ENCODE results near the gene ADCY2.

Gene ADCY2

DNA sequence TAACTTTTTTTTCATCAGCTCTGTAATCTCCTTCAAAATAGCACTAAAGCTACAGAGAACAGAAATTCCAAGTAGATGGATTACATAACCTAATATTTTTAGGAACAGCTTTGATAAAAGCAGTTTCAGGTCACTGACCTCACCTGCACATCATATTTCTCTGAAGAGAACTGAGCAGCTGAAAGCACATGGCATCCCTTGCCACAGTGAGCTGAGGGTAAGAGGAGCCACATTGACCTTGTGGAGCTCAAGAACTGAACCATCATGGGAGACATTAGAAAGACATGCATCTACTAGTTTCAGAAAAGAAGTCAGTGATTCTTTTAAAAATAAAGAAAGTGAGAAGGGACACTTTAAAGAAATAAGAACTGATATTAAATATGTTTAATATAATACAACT lies 232.3 kb downstream of the ADCY2 start:
- DNase-seq: no peak
- Mint-ChIP-seq H3K27me3 (ENCODE audit: low read depth, poor library complexity) (no peaks in the 10 kb centered on the region), H3K36me3 (ENCODE audit: low read depth) (peaks cover 93% of the 10 kb centered on the region), H3K27ac (no peak overlapping the region), H3K4me3 (no peak overlapping the region), H3K9me3 (peaks cover 17% of the 10 kb centered on the region), H3K4me1 (peaks cover 10% of the 10 kb centered on the region)
- TF ChIP-seq, protein P1, sequence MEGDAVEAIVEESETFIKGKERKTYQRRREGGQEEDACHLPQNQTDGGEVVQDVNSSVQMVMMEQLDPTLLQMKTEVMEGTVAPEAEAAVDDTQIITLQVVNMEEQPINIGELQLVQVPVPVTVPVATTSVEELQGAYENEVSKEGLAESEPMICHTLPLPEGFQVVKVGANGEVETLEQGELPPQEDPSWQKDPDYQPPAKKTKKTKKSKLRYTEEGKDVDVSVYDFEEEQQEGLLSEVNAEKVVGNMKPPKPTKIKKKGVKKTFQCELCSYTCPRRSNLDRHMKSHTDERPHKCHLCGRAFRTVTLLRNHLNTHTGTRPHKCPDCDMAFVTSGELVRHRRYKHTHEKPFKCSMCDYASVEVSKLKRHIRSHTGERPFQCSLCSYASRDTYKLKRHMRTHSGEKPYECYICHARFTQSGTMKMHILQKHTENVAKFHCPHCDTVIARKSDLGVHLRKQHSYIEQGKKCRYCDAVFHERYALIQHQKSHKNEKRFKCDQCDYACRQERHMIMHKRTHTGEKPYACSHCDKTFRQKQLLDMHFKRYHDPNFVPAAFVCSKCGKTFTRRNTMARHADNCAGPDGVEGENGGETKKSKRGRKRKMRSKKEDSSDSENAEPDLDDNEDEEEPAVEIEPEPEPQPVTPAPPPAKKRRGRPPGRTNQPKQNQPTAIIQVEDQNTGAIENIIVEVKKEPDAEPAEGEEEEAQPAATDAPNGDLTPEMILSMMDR (IDR thresholded peaks at IDR 0.05): no peak

- no peak for DNase-seq
- Mint-ChIP-seq H3K4me3 (no peak overlapping the region), H3K9me3 (peaks cover 17% of the 10 kb centered on the region), H3K27me3 (ENCODE audit: low read depth, poor library complexity) (no peaks in the 10 kb centered on the region), H3K36me3 (ENCODE audit: low read depth) (peaks cover 88% of the 10 kb centered on the region), H3K27ac (no peak overlapping the region), H3K4me1 (peaks cover 10% of the 10 kb centered on the region)
- TF ChIP-seq, protein P1 (IDR thresholded peaks at IDR 0.05): no peak
Observed at GRCh38 chr5:7628820-7629219, 232.9 kb downstream of the ADCY2 start.

- Mint-ChIP-seq H3K27ac (no peak overlapping the region), H3K4me1 (peaks cover 10% of the 10 kb centered on the region), H3K36me3 (ENCODE audit: low read depth) (peaks cover 80% of the 10 kb centered on the region), H3K4me3 (no peak overlapping the region), H3K9me3 (peaks cover 17% of the 10 kb centered on the region), H3K27me3 (ENCODE audit: low read depth, poor library complexity) (no peaks in the 10 kb centered on the region)
- TF ChIP-seq, protein P1 (IDR thresholded peaks at IDR 0.05): no peak
- DNase-seq: no peak
Observed at GRCh38 chr5:7629561-7629960, 233.6 kb downstream of the ADCY2 start.

- Mint-ChIP-seq H3K27ac (no peak overlapping the region), H3K36me3 (ENCODE audit: low read depth) (peaks cover 67% of the 10 kb centered on the region), H3K27me3 (ENCODE audit: low read depth, poor library complexity) (peaks cover 6% of the 10 kb centered on the region), H3K9me3 (peaks cover 9% of the 10 kb centered on the region), H3K4me1 (no peaks in the 10 kb centered on the region), H3K4me3 (no peak overlapping the region)
- DNase-seq: no peak
- TF ChIP-seq, protein P1 (IDR thresholded peaks at IDR 0.05): no peak
Observed at GRCh38 chr5:7634837-7635236, 238.9 kb downstream of the ADCY2 start.

DNA sequence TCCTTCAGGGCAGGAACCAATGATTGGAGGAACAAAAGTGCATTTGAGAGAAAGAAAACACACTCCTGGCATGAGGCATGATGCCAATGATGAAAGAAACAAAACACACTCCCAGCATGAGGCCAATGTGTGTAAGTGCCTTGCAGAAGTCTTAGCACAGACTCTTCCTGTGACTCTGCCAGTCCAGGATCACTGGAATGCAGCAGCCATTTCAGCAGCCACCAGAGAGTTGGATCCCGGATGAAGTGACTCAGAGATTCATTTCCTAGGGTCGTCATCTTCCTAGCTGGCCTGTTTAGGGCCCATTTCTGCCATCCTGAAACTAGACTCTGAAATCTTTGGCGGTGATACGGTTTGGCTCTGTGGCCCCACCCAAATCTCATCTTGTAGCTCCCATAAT lies 242.5 kb downstream of the ADCY2 start:
- H3K4me1 Mint-ChIP-seq: no peaks in the 10 kb centered on the region
- peaks cover 27% of the 10 kb centered on the region for H3K9me3 Mint-ChIP-seq
- H3K27ac Mint-ChIP-seq: no peak overlapping the region
- H3K36me3 Mint-ChIP-seq (ENCODE audit: low read depth): peaks cover 74% of the 10 kb centered on the region
- peaks cover 6% of the 10 kb centered on the region for H3K27me3 Mint-ChIP-seq (ENCODE audit: low read depth, poor library complexity)
- TF ChIP-seq, protein P1 (IDR thresholded peaks at IDR 0.05): no peak
- DNase-seq: no peak
- no peak overlapping the region for H3K4me3 Mint-ChIP-seq

GRCh38 chr5:7642029-7642428 lies 246.1 kb downstream of the ADCY2 start:
- Mint-ChIP-seq H3K27ac (no peak overlapping the region), H3K27me3 (ENCODE audit: low read depth, poor library complexity) (peaks cover 3% of the 10 kb centered on the region), H3K4me1 (no peaks in the 10 kb centered on the region), H3K9me3 (peaks cover 33% of the 10 kb centered on the region), H3K4me3 (no peak overlapping the region), H3K36me3 (ENCODE audit: low read depth) (peaks cover 72% of the 10 kb centered on the region)
- DNase-seq: no peak
- TF ChIP-seq, protein P1 (IDR thresholded peaks at IDR 0.05): no peak
